ENCODE measurements around the gene DSCAML1. TPM values are rescaled to one million over a fixed set of nuclear protein-coding genes. Genes with fewer than 3 reads are reported as not detected.

Gene DSCAML1
- total RNA-seq, 2 experiments from 2014 or later = not detected

DNA sequence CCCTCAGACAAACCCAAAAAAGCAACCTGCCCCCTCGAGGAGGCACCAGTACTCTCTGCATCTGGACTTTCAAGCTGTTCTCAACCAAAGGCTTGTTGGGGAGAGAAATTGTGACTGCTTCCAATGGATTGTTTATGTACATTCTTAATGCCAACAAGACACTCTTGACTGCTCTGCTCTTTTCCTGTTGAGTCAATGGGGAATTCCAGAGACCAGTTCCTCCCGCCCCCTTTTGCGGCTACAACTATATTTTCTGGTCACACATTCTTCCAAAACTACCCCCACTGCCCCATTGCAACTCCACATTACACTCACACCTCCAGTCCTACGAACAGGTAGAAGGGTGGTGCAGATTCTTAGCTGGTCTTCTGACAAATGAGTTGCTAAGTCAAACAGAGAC, 187.0 kb downstream of the DSCAML1 start:
- TF ChIP-seq EZH2phosphoT487 (IDR thresholded peaks at IDR 0.05; ENCODE audit: borderline replicate concordance, low read depth, low read length) = no peak
- TF ChIP-seq, protein P1, sequence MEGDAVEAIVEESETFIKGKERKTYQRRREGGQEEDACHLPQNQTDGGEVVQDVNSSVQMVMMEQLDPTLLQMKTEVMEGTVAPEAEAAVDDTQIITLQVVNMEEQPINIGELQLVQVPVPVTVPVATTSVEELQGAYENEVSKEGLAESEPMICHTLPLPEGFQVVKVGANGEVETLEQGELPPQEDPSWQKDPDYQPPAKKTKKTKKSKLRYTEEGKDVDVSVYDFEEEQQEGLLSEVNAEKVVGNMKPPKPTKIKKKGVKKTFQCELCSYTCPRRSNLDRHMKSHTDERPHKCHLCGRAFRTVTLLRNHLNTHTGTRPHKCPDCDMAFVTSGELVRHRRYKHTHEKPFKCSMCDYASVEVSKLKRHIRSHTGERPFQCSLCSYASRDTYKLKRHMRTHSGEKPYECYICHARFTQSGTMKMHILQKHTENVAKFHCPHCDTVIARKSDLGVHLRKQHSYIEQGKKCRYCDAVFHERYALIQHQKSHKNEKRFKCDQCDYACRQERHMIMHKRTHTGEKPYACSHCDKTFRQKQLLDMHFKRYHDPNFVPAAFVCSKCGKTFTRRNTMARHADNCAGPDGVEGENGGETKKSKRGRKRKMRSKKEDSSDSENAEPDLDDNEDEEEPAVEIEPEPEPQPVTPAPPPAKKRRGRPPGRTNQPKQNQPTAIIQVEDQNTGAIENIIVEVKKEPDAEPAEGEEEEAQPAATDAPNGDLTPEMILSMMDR (conservative IDR thresholded peaks at IDR 0.05; ENCODE audit: low read length) = no peak
- Histone ChIP-seq H4K20me1 (ENCODE audit: insufficient read depth, low read length) (no peaks in the 10 kb centered on the region), H3K4me2 (ENCODE audit: low read length) (no peak overlapping the region), H3K9me3 (ENCODE audit: low read length) (no peaks in the 10 kb centered on the region), H3K36me3 (ENCODE audit: insufficient read depth, low read length) (no peaks in the 10 kb centered on the region), H2AFZ (ENCODE audit: low read length) (no peak overlapping the region), H3K4me1 (ENCODE audit: insufficient read depth, low read length, poor library complexity, severe bottlenecking) (no peaks in the 10 kb centered on the region), H3K79me2 (ENCODE audit: insufficient read depth, low read depth, low read length) (no peaks in the 10 kb centered on the region), H3K27ac (ENCODE audit: low read depth, low read length, poor library complexity, severe bottlenecking) (no peak overlapping the region), H3K9me2 (ENCODE audit: insufficient read depth, low read length) (no peaks in the 10 kb centered on the region), H3K4me3 (ENCODE audit: low read depth, low read length, poor library complexity, severe bottlenecking) (no peak overlapping the region)
- BruUV-seq (replicated peaks) = no TSS peak
- ChIA-PET POLR2A (interaction anchor here (0.5 kb wide), 1 partner anchor 511 kb away, joined by 3 read pairs; no protein-coding TSS in a partner anchor), CTCF (ENCODE audit: unreplicated experiment) (no interaction called here)
- intact Hi-C loops (cut with micrococcal nuclease; ENCODE audit: unreplicated experiment) = no loop called here
- no peak for DNase-seq (ENCODE audit: low spot score)

DNA sequence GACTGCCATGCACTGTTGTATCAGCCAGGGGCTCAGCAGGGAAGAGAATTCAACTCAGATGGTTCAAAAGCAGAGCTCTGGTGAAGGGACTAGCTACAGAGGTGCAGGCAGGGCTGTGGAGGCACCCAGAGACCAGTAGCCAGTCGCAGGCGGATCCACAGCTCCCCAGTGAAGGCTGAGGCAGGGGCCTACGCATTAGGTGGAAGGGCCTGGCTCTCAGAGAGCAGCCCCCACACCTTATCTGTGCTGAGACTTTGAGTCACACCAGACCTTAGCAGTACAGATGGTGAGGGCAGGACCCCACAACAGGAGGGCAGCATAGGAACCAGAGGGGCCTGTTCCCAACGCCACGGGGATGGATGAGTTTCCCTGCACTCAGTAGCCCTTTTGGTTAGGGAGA, 189.6 kb downstream of the DSCAML1 start:
- no peak overlapping the region for H3K4me2 ChIP-seq (ENCODE audit: low read length)
- POLR2A ChIA-PET = interaction anchor here (0.7 kb wide), 1 partner anchor 34 kb away, joined by 3 read pairs; no protein-coding TSS in a partner anchor
- intact Hi-C loops (cut with micrococcal nuclease; ENCODE audit: unreplicated experiment) = no loop called here

DNA sequence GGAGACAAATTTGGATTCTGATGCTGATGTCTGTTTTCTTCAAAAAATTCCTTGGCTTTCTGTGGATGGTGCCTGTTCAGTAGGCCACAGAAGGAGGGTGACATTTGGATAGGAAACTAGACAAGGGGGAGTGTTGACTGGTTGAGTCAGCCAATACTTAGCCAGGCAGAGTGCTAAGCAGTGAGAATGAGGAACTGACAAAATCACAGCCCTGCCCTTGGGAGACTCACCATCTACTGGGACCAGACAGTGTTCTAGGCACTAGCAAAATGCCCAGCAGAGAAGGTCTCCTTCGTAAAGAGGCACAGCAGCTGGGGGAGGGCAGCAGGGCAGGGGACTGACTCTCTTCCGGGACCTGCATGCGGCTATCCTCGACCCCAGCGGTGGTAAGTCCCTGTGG, 190.2 kb downstream of the DSCAML1 start:
- no peaks in the 10 kb centered on the region for H4K20me1 ChIP-seq (ENCODE audit: insufficient read depth, low read length)
- intact Hi-C loops (cut with micrococcal nuclease; ENCODE audit: unreplicated experiment) = no loop called here
- H3K9me2 ChIP-seq (ENCODE audit: insufficient read depth, low read length) = no peaks in the 10 kb centered on the region
- no peaks in the 10 kb centered on the region for H3K4me1 ChIP-seq (ENCODE audit: insufficient read depth, low read length, poor library complexity, severe bottlenecking)
- H3K27ac ChIP-seq (ENCODE audit: low read depth, low read length, poor library complexity, severe bottlenecking) = no peak overlapping the region
- no peak overlapping the region for H3K4me2 ChIP-seq (ENCODE audit: low read length)
- no peak for TF ChIP-seq EZH2phosphoT487 (IDR thresholded peaks at IDR 0.05; ENCODE audit: borderline replicate concordance, low read depth, low read length)
- TF ChIP-seq, protein P1 (conservative IDR thresholded peaks at IDR 0.05; ENCODE audit: low read length) = no peak
- H3K4me3 ChIP-seq (ENCODE audit: low read depth, low read length, poor library complexity, severe bottlenecking) = no peak overlapping the region
- ChIA-PET POLR2A (no interaction called here), CTCF (ENCODE audit: unreplicated experiment) (no interaction called here)
- no peaks in the 10 kb centered on the region for H3K79me2 ChIP-seq (ENCODE audit: insufficient read depth, low read depth, low read length)
- no peaks in the 10 kb centered on the region for H3K36me3 ChIP-seq (ENCODE audit: insufficient read depth, low read length)
- H2AFZ ChIP-seq (ENCODE audit: low read length) = no peak overlapping the region
- BruUV-seq (replicated peaks) = no TSS peak
- no peak for DNase-seq (ENCODE audit: low spot score)
- H3K9me3 ChIP-seq (ENCODE audit: low read length) = no peaks in the 10 kb centered on the region

More for the DNA sequence above, 189.6 kb downstream of the DSCAML1 start:
- TF ChIP-seq EZH2phosphoT487 (IDR thresholded peaks at IDR 0.05; ENCODE audit: borderline replicate concordance, low read depth, low read length) = no peak
- CTCF ChIA-PET (ENCODE audit: unreplicated experiment) = no interaction called here
- Histone ChIP-seq H3K79me2 (ENCODE audit: insufficient read depth, low read depth, low read length) (no peaks in the 10 kb centered on the region), H3K4me1 (ENCODE audit: insufficient read depth, low read length, poor library complexity, severe bottlenecking) (no peaks in the 10 kb centered on the region), H4K20me1 (ENCODE audit: insufficient read depth, low read length) (no peaks in the 10 kb centered on the region), H3K36me3 (ENCODE audit: insufficient read depth, low read length) (no peaks in the 10 kb centered on the region), H3K9me3 (ENCODE audit: low read length) (no peaks in the 10 kb centered on the region), H3K27ac (ENCODE audit: low read depth, low read length, poor library complexity, severe bottlenecking) (no peak overlapping the region), H3K4me3 (ENCODE audit: low read depth, low read length, poor library complexity, severe bottlenecking) (no peak overlapping the region), H3K9me2 (ENCODE audit: insufficient read depth, low read length) (no peaks in the 10 kb centered on the region), H2AFZ (ENCODE audit: low read length) (no peak overlapping the region)
- BruUV-seq (replicated peaks) = no TSS peak
- DNase-seq (ENCODE audit: low spot score) = no peak

Measured in OCI-LY7 (cell line).